HG03457 (cell line): Measurements from ENCODE around the gene FER.
A peak's percentile ranks its signal among the peaks of the same experiment; 100 is the strongest.

Experiments
- ATAC-seq: cut with Tn5 transposase; IDR thresholded peaks from one replicate; pipeline ENCODE4 v1.9.1; 2021; ENCODE audit warnings: moderate number of reproducible peaks; ENCODE audit not compliant: unreplicated experiment

Gene FER

DNA sequence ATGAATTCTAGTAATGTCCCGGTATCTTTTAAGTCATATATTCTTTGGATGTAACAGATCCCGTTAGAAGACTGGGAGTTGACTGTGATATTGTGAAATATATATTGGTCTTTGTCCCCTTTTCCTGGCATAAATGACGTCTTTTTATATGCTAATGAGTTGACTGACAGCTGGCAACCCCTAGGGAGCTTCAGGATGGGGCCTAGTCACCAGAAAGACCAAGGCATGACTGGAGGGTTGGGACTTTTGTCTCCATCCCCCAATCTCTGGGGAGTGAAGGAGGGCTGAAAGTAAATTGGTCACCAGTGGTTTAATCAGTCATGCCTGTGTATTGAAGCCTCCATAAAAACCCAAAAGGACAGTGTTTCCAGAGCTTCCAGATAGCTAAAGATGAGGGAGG lies 420.5 kb downstream of the FER start:
- ATAC-seq, result no peak

DNA sequence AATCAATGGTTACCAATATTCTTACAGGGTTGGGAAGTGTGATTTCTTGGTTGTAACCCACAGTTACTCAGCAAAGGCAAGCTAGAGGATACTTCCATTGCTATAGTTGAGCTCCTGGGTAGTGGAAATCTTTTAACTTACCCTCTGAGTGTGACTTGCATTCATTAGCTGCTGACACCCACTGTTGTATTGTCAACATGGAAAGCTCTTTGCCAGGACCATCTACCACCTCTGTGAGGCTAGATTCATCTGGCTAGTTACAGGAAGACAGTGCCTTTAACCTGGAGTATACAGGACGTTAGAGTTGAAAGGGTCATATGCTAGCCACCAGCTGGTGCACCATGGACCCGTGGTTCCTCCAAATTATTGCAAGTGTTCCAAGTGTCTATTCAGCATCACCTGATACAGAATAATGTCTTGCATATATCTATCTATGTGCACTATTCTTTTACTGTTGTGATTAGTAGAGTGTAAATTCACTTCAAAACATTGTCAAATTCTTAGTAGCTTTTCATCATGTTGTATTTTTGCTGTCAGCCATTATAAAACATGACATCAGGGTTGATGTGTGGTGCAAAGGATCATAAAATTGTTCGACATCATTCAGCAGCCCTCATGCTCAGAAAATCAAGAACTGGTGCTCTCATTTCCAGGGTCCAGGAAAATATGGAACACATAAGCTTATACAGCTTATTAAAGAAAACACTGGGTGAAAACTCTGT lies 423.1 kb downstream of the FER start:
- ATAC-seq, result no peak

GRCh38 chr5:109171437-109172073 lies 423.9 kb downstream of the FER start:
- peak; percentile 76 for ATAC-seq

DNA sequence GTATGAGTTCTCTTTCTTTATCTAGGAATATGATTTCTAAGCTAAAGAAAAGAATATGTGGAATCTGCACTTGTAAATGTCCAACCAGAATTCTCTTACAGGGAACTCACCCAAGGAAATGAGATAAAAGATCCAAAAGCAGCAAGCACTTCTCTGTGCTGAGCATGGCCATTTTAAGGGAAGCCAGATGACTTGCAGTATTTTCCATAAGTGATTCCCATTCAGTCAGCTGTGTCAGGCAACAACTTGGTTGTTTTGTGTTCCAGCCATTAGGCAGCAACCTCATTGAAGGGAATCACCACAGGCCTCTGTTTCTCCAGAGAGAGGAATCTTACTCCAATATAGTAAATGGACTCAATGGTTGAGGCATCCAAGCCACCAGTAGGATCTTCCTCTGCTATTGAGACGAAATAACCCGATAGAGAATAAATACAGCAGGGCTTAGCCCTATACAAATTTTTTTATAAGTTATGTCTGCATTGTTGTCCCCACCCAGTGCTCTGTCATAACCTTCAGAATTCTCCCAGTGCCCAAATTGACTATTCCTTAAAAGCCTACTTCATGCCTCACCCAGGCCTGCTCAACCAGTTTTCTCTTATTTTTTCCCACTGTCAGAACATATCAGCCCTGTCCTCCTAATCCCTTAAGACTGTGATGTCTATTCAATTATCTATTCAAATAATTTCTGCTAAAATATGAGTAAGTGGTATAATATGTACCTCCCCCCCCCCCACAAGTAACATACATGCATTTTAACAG lies 425.5 kb downstream of the FER start:
- ATAC-seq, result no peak

DNA sequence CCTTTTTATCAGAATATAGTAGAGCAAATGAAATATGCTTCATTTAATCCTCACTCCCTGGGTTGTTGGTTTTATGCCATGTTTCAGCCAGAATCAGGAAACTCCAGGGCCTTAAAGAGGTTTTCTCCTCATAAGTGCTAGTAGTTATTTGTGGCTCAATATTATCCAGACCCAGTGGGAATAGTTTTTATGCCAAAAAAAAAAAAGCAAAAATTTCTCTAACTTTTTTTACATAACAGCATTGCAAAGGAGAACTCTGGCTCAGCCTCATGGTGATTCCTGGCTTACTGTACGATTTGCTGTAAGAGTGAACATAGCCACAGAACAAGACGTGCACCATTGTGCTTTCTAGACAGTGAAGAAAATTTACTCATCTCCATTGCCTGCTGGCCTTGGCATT lies 429.5 kb downstream of the FER start:
- no peak for ATAC-seq

- ATAC-seq, result no peak
Observed at GRCh38 chr5:109177782-109178181, 430.1 kb downstream of the FER start.

DNA sequence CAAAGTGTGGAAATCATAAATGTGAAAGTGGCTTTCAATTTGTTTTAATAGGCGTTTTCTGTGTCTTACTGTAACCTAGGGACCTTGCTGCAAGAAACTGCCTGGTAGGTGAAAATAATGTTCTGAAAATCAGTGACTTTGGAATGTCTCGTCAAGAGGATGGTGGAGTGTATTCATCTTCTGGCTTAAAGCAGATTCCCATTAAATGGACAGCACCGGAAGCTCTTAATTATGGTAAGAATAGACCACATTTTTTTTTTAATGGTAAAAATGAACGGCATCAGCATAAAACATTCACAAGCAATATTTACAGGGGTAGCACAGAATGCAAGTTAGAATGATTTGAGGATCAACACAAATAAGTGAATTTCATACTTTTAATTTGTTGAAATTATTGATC lies 433.0 kb downstream of the FER start:
- no peak for ATAC-seq

DNA sequence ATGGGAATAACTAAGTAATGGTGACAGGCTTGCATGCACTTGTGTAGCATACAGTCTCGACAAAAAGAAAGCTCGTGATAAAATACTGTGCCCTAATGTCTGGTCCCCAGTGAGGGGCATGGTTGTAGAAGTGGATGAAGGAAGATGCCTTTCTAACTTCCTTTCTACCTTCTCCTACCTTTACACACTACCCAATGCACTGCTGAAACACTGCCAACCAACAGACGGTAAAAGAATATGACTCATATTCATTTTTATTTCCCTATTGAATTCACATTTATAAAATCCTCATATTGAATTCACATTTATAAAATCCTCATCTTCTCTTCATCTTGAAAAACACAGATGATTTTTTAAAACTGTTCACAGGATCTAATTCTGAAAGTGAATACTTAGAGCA lies 439.1 kb downstream of the FER start:
- ATAC-seq, result no peak

GRCh38 chr5:109191153-109191558 lies 443.5 kb downstream of the FER start:
- ATAC-seq, result no peak

- ATAC-seq, result no peak
Observed at GRCh38 chr5:109192027-109192426, 444.3 kb downstream of the FER start.

DNA sequence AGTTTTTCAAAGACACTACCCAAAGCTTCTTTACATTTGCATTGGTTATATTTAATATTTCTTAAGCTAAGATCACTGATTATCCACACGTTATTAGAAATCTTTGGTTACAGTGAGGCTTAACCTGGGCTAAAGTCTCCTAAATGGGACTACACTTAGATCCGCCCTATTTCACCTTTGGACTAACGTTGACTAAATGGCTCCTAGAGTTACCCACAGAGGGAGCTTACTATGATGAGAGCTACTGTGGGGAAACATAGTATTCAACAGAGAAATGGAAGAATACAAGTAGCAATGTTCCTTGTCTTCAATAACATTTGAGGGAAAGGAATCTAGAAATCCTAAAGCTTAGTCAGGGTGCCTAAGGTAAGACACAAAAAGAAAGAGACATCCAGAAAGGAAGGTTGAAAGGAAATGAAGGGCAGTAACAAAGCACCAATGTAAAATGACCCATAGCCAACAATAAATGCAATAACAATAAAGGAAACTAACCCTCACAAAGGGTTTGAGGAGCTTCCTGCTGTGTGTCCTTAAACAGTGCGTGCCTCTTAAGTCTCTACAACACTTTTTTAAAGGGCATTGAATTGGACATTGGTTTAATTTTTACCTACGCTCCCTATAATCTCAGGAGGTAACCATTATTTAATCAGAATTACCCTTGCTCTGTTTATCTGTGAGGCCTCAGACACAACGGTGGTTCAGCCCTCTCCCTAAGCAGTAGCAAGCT lies 445.0 kb downstream of the FER start:
- no peak for ATAC-seq

DNA sequence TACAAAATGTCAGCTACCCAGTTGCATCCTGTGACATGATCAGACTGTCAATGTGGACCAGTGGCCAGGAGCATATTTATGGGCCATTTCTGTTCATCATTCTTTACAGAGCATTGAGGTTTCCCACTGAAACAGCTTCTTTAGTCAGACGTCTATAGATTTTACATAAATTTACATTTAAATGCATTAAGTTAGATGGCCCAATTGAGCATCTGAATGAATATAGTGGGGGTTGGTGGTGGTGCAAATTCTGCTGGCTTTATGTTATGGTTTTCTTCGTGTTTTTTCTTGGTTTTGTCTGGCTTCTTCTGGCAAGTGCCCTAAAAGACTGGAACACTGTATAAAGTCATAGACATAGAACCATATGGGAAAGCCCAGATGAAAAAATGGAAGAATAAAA lies 448.0 kb downstream of the FER start:
- ATAC-seq, result no peak

GRCh38 chr5:109196087-109196822 lies 448.6 kb downstream of the FER start:
- no peak for ATAC-seq

GRCh38 chr5:109196823-109197160 lies 449.1 kb downstream of the FER start:
- ATAC-seq, result no peak

- ATAC-seq, result no peak
Observed at GRCh38 chr5:109199289-109199688, 451.6 kb downstream of the FER start.

DNA sequence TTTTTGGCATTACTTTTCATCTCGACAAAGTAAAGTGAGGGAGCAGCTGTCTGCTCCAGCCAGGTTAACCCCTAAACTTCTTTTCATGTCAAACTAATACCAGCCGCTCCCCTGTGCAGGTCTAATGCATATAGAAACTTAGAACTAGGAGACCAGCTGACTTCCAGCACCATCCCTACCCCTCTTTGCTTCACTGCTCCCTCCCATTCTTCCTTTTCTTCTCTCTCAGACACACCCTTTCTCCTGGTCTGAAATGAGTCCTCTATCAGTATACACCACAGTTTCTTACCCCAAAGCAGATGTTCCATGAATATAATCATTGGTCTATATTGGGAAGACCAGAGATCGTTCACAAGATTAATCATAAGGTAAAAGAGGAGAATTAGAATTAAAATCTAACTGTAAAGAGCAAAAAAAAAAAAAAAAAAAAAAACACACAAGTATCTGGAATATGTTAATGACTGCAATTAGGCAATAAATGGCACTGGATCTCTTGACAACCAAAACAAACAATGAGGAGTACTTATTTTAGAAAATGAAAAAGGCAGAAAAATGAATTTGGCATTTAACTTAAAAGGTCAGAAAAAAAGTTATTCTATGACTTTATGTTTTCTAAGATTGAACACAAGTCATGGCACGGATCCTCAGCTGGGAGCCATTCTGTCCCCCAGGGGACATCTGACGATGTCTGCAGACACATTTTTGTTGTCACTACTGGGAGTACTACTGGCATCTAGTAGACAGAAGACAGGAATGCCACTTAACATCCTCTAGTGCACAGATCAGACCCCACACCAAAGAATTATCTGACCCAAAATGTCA lies 452.3 kb downstream of the FER start:
- no peak for ATAC-seq

- ATAC-seq, result no peak
Observed at GRCh38 chr5:109215040-109215439, 467.3 kb downstream of the FER start.

GRCh38 chr5:109218818-109219217 lies 471.1 kb downstream of the FER start:
- ATAC-seq, result no peak

DNA sequence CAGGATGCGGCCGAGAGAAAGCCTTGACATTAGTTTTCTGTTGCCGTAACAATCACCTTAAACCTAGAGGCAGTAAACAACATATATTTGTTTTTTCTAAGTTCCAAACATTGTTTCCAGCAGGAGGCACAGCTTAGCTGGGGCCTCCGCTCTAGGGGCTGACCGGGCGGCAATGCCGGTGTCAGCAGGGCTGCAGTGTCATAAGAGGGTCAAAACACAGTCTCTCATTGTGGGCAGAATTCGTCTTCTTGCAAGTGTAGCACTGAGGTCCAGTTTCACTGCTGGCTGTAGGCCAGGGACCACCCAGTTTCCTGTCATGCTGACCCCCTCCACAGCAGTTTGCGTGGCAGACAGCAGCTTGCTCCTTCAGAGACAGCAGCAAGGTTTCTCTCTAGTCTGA lies 475.8 kb downstream of the FER start:
- no peak for ATAC-seq

DNA sequence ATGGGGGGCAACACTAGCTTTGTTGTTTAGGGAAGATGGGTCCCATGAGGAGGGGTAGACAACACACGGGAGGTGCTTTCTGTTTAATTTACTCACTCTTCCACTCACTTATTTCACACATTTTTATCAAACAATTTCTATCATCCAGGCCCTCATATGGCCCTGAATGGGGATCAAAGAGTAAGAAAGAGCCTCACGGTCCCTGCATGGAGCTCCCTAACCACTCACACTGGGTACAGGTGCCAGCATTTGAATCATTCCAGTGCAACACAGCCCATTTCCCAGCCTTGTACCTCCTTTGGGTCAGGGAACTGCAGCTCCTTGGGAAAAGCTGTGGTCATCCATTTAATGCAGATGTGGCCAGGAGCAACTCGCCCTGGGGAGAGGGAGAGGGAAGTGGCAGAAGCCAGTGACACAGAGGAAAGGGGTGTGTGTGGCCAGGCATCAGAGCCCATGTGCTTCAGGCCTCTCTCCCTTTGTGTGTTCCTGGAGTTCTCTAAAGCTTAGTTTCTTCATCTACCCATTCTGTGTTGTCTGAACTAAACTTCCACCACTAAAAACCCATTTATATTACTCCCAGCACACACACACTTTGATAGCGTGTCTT lies 476.7 kb downstream of the FER start:
- ATAC-seq, result no peak
